Stimulated activated CD8-positive, alpha-beta memory T cell treated with anti-CD3 and anti-CD28 coated beads, Interleukin-15, amount 100 ng/mL, for 48 hours (primary cell): ENCODE results near the gene KRT27.
"Not testable (repeated sequence)": the region's sequence is repeated elsewhere in the genome, so short reads cannot be mapped to it uniquely, and the experiment has no call there.

ENCODE experiments used
- DNase-seq, 2 donors: peaks; one replicate each; pipeline ENCODE4 v3.0.0-alpha.2; 2020; ENCODE audit warnings: low read depth in 2 of 2

Gene KRT27, protein sequence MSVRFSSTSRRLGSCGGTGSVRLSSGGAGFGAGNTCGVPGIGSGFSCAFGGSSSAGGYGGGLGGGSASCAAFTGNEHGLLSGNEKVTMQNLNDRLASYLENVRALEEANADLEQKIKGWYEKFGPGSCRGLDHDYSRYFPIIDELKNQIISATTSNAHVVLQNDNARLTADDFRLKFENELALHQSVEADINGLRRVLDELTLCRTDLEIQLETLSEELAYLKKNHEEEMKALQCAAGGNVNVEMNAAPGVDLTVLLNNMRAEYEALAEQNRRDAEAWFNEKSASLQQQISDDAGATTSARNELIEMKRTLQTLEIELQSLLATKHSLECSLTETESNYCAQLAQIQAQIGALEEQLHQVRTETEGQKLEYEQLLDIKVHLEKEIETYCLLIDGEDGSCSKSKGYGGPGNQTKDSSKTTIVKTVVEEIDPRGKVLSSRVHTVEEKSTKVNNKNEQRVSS

DNA sequence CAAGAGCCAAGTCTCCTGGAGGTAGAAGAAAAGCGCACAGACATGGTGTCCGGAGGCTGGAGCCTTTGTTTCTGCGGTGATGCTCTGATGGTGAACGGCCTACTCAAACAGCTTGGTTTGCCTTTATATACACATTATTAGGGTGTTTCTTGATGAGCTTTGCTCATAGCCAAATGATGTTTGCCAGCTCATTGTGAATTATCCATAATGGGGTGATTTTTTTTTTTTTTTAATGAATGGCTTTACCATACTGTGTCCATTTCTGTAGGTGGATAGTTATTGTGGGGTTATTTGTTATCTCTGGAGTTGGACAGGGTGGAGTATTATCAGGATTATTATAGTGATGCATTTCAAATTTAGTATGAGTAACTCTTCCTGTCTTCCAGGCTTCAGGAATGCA lies at the start of gene KRT27:
TSS of gene KRT27 (minus strand) at position 101 of the 400 bp plus-strand sequence. CDS start at position 44, 57 bp downstream.
- DNase-seq, result no peak

DNA sequence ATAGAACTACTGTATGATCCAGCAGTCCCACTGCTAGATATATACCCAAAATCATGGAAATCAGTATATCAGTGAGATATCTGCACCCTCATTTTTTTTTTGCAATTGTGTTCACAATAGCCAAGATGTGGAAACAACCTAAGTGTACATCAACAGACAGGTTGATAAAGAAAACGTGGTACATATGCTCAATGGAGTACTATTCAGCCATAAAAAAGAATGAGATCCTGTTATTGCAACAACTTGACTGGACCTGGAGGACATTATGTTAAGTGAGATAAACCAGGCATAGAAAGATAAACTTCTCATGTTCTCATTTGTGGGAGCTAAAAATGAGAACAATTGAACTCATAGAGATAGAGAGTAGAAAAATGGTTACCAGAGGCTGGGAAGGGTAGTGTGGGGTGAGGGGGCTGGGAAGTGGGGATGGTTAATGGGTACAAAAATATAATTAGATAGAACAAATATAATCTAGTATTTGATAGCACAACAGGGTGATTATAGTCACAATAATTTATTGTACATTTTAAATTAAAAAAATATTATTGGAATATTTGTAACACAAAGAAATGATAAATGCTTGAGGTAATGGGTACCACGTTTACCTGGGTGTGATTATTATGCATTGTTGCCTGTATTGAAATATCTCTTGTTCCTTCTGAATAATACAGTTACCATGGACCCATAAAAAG lies 47.9 kb upstream of the KRT27 start:
- no peak for DNase-seq

DNA sequence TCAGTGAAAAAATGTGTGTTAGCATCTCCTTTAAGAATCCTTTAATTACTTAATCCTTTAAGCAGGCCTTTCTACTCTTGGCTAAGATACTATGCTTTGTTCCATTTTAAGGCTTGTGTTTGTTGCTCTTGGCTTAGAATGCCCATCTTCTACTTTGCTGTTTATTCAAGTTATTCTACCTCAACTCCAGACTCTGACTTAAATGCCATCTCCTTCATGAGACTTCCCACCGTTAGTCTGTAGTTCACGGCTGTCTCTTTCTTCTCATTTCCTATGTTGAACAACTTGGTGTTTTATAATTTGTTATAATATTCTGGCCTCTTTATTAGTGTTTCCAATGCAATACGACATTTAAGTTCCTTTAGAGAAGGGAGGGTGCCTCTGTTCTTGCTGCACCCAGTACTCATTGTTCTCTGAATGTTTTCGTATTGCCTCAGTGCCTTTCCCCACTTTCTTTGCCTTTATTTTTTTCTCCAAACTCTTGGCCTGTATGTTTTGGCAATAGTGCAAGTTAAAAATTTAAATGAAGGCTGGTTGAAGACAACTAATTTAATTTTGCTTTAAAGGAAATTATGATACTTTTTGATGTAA lies 46.2 kb upstream of the KRT27 start:
- no peak for DNase-seq

DNA sequence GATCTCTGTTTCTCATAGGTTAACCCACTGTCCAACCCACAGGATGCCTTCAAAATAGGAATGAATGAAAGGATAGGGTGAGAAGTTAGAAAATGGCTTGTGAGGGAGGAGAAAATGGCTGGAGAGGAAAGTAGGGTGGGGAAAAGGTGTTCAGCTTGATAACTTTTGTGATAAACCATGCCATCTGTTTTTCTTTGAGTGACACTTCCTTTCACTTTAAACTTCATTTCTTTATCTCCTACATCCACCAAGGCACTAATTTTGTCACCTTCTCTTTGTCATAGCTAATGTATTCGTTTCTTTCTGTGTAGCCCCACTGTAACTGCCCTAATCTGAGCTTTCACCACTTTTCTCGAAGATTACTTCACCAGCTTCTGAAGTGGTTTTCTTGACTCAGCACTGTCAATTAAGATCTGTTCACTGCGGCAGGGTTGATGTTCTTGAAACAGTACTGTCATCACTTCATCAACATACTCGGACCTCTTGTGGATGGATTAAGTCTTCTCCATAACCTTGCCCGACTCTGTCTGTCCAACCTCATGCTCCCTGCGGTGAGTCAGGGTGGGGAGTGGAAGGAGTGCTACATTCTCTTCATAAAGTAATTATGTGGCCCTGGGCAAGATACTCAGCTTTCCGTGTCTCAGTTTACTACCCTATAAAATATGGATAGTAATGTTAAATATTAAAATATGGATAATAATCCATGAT lies 45.5 kb upstream of the KRT27 start:
- no peak for DNase-seq

DNA sequence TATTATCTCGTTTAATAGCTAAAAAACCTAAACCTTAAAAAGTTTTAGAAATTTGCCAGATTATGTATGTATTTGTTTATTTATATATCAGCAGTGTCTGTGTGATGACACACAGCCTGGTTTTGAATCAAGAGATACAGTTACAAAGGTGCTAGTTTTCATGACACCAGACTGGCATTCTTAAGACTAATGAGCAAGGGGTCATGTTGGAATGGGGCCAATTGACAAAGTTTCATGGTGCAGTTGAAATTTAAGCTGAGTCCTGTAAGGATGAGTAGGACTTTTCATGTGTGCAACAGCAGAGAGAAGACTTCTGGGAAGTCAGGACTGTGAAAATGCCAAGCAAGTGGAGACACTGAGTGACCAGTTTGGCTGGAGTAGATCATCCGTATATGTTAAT lies 43.2 kb upstream of the KRT27 start:
- DNase-seq, result no peak

DNA sequence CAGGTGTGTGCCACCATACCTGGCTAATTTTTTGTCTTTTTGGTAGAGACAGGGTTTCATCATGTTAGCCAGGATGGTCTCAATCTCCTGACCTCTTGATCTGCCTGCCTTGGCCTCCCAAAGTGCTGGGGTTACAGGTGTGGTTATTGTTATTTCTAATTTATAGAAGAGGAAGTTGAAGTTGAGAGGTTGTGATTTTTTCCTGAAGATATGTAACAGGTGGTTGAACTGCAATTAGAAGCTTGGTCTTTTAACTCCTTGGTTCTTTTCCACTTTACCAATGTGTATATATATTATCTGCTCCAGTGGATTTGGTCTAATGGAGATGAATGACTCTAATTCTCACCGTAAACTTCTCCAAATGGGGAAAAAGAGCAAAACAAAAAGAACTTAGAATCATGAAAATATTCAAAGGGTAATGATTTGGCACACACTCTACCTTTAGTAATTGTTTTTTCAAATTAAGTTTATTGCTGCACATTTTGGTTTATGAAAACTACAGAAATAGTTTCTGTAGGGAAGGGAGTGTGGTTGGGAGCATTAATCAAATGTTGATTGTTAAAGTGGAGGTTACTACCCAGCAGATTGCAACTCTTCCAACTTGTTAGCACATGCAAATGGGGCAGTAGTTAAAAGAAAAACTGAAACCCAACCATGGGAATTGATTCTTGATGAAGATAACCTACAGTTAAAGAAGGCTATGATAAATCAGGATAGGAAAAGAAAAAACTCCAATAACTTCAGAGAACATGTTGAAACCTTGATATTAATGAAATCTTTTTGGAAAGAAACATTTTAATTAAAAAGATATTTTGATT lies 41.9 kb upstream of the KRT27 start:
- DNase-seq, result no peak

DNA sequence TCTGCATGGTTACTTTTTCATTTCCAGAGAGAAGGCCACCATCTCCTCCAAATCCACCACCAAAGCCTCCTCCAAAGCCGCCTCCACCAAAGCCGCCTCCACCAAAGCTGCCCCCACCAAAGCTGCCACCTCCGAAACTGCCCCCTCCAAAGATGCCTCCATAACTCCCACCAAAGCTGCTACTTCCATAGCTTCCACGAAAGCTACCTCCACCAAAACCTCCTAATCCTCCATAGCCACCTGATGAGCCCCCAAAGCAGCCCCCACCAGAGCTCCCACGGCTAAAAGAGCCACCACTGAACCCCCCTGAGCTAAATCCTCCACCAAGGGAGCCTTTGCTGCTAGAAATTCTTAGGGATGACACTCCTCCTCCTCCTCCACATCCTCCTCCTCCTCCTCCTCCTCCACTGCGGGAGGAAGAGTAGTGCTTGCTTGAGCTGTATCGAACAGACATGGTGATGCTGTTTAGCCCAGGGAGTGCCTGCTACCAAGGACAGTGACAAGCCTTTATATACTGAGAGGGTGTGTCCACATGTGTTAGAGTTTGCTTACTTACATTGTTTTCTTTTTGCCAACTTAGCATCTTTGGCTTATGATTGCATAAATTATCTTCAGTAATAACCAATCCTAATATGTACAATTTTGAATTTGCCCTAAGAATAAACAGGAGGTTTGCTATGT lies 39.9 kb upstream of the KRT27 start, which contains the start of gene KRT10:
TSS of gene KRT10 (minus strand) at position 483 of the 681 bp plus-strand sequence. CDS start at position 454, 29 bp downstream.
- no peak for DNase-seq

DNA sequence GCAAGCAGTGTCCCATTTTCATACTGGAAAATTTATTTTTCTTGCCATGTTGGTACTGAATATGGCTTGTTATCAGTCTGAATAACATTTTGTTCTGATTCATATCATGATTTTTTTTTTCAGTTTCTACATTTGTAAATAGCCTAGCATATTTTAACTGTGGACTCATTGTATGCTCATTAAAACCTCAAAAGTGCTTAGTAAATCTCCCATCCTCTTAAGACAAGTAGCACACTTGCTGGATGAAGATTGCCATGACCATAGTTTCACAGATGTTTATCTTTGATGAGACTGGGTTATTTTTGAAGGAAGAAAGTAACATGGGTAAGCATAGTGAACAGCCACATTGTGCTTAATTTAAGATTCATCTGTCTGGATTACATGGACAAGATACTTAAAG lies 39.2 kb upstream of the KRT27 start:
- no peak for DNase-seq

DNA sequence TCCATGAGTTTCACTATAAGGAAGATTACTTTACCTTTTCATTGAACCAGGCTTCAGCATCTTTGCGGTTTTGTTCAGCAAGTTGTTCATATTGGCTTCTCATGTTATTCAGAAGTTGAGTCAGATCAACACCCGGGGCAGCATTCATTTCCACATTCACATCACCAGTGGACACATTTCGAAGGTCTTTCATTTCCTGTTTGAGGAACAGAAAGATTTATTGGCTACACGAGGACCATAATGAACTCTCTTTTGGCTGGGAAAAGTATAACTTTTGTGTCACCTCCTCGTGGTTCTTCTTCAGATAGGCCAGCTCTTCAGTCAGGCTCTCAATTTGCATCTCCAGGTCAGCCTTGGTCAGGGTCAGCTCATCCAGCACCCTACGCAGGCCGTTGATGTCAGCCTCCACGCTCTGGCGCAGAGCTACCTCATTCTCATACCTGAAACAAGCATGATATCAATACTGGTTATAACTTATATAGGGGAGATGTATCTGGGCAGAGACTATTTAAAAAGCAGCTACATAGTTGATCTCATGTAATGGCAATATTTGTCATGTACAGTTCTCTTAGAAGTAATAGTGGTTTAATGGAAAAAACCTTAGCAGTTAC lies 38.0 kb upstream of the KRT27 start:
- no peak for DNase-seq

DNA sequence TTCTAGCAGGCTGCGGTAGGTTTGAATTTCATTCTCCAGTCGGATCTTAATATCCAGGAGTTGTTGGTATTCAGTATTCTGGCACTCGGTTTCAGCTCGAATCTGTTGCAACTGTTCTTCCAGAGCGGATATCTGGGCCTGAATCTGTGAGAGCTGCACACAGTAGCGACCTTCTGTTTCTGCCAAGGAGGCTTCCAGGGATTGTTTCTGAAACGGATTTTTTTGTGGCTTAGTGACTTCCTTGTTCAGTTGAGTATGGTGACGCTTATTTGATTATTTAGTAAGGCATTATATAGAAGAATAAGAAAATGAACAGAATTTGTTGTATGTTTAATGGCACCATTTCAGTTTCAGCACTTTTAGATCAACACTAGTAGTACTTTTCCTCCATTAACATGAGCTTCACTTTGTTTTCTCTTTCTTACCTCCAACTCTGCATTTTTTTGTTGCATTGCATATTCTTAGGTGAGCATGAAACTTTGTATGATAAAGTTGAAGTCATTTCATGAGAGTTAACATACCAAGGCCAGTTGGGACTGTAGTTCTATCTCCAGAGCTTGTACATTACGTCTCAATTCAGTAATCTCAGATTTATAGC lies 37.3 kb upstream of the KRT27 start:
- DNase-seq, result no peak

DNA sequence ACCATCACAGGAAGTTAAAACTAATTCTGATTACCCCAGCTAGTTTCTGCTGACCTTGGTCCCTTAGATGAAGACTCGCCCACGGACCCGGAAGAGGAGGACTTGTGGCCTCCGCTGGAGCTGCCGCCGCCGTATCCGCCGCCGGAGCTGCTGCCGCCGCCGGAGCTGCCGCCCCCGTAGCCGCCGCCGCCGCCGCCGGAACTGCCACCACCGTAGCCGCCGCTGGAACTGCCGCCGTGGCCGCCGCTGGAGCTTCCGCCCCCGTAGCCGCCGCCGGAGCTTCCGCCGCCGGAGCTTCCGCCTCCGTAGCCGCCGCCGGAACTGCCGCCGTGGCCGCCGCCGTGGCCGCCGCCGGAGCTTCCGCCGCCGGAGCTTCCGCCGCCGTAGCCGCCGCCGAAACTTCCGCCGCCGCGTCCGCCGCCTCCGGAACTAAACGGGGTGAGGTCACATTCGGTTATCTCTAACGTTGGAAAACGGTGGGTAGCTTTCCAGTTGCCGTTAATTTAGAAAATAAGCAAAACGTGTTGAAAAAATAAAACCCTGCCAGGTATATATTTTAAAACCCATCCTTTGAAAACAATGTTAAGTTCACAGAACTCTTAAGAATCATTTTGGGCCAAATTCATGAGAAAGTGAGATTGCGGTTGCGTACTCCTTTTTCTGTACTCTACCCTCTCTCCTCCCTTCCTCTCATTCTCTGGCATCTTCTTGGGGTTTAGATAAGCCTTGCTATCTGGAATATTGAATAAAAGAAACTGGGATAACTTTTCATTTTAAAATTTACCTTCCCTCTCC lies 36.6 kb upstream of the KRT27 start:
- peak; percentile 78 to 82 for DNase-seq

DNA sequence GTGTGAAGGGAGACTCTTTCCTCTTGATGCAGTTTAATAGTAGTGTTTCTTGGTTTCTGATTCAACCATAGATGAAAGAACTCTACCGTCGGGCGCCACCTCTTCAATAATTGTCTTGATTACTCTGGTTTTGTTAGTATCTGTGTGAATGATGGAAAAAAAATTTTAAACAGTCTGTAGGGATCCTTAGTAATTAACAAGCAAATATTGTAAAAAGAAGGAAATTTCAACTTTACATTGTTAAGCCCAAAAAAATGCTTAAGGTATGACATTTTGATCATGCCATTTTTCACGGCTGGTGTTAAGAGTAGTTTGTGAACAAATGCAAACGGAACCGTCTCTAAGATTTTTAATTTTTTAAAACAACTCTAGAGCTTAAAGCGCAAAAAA lies 36.0 kb upstream of the KRT27 start:
- no peak for DNase-seq

DNA sequence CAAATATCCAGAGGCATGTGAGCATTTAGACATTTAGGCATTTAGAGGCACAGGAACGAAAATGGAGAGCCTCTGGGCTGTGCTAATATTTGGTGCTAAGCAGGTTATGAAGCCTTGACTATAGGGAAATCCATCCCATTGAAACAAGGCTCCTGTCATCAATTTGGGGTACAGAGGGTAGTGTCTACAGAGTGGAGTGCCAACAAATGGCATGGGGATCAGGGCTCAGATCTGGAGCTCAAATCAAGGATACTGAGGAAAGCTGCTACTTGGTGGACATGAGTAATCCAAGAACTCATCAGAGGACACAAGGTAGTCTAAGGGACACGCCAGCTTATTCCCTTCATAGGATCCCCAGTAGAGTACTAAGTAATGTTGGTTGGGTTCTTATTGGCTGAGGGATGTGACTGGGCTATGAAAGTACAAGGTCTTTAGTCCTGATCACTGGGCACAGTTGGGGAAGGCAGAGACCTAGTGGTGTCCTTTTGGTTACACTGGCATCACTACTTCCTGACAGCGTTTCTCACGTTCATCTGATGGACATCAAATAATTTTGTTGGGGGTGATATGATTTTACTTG lies 34.8 kb upstream of the KRT27 start:
- no peak for DNase-seq

DNA sequence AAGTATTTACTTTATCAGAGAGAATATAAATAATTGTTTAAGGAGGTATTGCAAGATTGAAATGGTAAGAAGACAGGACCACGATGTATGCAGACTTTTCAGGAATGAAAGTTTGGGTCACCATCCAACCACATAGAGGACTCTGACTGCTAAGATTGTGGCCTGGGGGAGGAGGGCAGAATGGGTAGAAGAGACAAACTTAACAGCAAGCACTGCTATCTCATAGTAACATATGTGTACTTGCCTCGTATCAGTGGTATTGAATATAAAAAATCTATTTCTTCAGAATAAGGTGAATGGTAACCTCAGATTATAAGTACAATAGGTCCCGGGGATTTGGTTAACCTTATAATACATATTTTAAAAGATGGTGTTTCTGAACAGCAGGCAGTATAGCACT lies 34.2 kb upstream of the KRT27 start:
- DNase-seq, result no peak

DNA sequence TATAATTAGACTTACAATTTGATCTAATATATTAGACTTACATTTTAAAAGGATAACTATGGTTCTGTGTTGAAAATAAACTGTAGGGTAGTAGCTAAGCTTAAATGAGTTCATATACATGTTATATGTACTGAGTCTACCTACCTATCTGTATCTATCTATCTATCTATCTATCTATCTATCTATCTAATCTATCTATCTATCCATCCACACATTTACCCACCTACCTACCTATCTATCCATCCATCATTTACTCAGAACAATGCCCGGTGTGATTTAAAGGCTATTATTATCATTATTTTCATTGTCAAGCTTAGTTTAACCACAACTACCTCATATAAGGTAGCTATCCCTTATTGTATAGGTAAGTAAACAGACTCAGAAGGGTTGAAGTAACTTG lies 33.0 kb upstream of the KRT27 start:
- no peak for DNase-seq

DNA sequence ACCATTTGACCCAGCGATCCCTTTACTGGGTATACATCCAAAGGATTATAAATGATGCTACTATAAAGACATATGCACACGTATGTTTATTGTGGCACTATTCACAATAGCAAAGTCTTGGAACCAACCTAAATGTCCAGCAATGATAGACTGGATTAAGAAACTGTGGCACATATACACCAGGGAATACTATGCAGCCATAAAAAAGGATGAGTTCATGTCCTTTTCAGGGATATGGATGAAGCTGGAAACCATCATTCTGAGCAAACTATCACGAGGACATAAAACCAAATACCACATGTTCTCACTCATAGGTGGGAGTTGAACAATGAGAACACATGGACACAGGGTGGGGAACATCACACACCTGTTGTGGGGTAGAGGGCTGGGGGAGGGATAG lies 32.3 kb upstream of the KRT27 start:
- not testable (repeated sequence) for DNase-seq

DNA sequence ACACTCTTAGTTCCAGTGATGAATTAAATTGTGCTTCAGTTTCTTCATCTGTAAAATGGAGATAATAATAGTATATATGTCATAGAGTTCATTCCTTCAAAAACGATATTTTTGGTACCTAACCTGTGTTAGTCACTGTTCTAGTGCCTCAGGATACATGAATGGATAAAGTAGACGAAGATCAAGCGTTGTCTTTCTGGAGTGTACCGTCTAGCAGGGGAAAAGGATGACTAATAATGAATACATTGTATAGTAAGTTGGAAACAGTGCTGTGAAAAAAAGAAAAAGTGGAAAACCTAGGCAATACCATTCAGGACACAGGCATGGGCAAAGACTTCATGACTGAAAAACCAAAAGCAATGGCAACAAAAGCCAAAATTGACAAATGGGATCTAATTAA lies 31.5 kb upstream of the KRT27 start:
- DNase-seq, result no peak

DNA sequence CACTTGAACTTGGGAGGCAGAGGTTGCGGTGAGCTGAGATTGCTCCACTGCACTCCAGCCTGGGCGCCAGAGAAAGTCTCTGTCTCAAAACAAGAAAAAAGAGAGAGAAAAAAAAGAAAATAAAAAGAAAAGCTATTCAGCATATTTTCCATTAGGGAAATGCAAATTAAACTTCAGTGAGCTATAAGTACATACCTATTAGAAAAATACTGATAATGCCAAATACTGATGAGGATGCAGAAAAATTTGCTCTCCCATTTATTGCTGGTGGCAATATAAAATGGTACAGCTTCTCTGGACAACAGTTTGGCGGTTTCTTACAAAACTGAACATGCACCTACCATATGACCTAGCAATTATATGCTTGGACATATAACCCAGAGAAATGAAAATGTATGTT lies 30.3 kb upstream of the KRT27 start:
- no peak for DNase-seq

DNA sequence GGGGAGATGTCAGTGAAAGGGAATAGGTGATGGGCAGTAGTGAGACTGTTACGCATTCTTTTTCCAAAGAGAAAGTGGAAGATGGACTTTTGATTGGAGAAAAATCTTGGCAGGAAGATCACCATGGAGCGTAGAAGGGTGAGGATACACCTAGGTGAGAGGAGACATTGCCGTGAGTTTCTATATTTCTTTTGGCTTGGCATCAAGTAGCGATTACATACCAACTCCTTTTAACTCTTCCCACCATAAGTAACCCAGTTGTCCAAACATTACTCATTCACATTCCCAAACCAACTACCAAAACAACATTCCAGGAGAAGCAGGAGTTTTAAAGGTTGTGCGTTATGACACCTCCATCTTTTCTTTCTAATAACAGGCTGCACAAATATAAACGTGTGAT lies 28.1 kb upstream of the KRT27 start:
- no peak for DNase-seq
